Urinary bladder (tissue), 4 donors: ENCODE results near the gene TMEM63B. TPM values are rescaled to one million over a fixed set of nuclear protein-coding genes. Genes with fewer than 3 reads are reported as not detected.
"Not testable (repeated sequence)": the region's sequence is repeated elsewhere in the genome, so short reads cannot be mapped to it uniquely, and the experiment has no call there.

Experiments
- DNase-seq: peaks from one replicate; pipeline ENCODE4 v3.0.0-alpha.2; 2015; ENCODE audit errors: extremely low spot score
- H3K27ac ChIP-seq: one replicate; pipeline ENCODE4 v1.5.1; 2013; ENCODE audit warnings: low read depth, mild to moderate bottlenecking, moderate library complexity
- H3K36me3 ChIP-seq: one replicate; pipeline ENCODE4 v1.6.1; 2013; ENCODE audit warnings: mild to moderate bottlenecking, moderate library complexity; ENCODE audit not compliant: insufficient read depth
- H3K4me1 ChIP-seq: one replicate; pipeline ENCODE4 v1.6.1; 2013; ENCODE audit warnings: mild to moderate bottlenecking, moderate library complexity; ENCODE audit not compliant: insufficient read depth
- H3K4me3 ChIP-seq: one replicate; pipeline ENCODE4 v1.5.1; 2013; ENCODE audit warnings: low read depth, low read length
- WGBS: extraction: QIAGEN DNeasy Blood & Tissue Kit; methylation state at CpG from one replicate; pipeline ENCODE4 v1.1.7; 2013; 5-methylcytosine and 5-hydroxymethylcytosine counted together
- polyA plus RNA-seq: library from polyadenylated mRNA; stranded (reverse); fragments of 200-250 nt; gene quantifications from one replicate; pipeline ENCODE4 v1.2.3, GENCODE V29; 2013
- total RNA-seq: library from RNA; depleted of rRNA; stranded (reverse); fragments of >200 nt; gene quantifications from one replicate; pipeline ENCODE4 v1.2.3, GENCODE V29; 2014
- donor health status: healthy with polysubstance abuse.
- donor health status: healthy.

The TMEM63B gene
- total and polyA plus RNA-seq, 2 donors, result 12.4 to 20.0 TPM

- Histone ChIP-seq H3K36me3 (peaks cover 2% of the 10 kb centered on the region), H3K4me3 (no peak overlapping the region), H3K4me1 (no peaks in the 10 kb centered on the region), H3K27ac (no peak overlapping the region)
- 86% methylated on average over 12 of the region's 12 CpGs for WGBS
- DNase-seq, result no peak
Measured at GRCh38 chr6:44133981-44134711, 6.8 kb downstream of the TMEM63B start.

- WGBS, result 78% methylated on average over 10 of the region's 10 CpGs
- Histone ChIP-seq H3K4me1 (no peaks in the 10 kb centered on the region), H3K36me3 (peaks cover 2% of the 10 kb centered on the region), H3K4me3 (no peak overlapping the region), H3K27ac (no peak overlapping the region)
- no peak for DNase-seq
Measured at GRCh38 chr6:44135173-44135758, 7.9 kb downstream of the TMEM63B start.

GRCh38 chr6:44135875-44136274 is 8.5 kb downstream of the TMEM63B start:
- WGBS, result 88% methylated on average over 7 of the region's 7 CpGs
- DNase-seq, result no peak
- Histone ChIP-seq H3K36me3 (peaks cover 4% of the 10 kb centered on the region), H3K4me1 (no peaks in the 10 kb centered on the region), H3K27ac (no peak overlapping the region), H3K4me3 (no peak overlapping the region)

- Histone ChIP-seq H3K4me3 (no peak overlapping the region), H3K36me3 (peaks cover 4% of the 10 kb centered on the region), H3K4me1 (no peaks in the 10 kb centered on the region), H3K27ac (no peak overlapping the region)
- WGBS, result 60% methylated on average over 6 of the region's 6 CpGs
- no peak for DNase-seq
Measured at GRCh38 chr6:44138717-44139350, 11.5 kb downstream of the TMEM63B start.

- Histone ChIP-seq H3K27ac (no peak overlapping the region), H3K4me3 (no peak overlapping the region), H3K4me1 (no peaks in the 10 kb centered on the region), H3K36me3 (peaks cover 4% of the 10 kb centered on the region)
- 90% methylated on average over 10 of the region's 10 CpGs for WGBS
- DNase-seq, result no peak
Measured at GRCh38 chr6:44139351-44139743, 12.0 kb downstream of the TMEM63B start.

- peaks cover 2% of the 10 kb centered on the region for H3K36me3 ChIP-seq
- WGBS, result 100% methylated on average over 1 of the region's 1 CpG
- no peak overlapping the region for H3K27ac ChIP-seq
- no peak for DNase-seq
- H3K4me3 ChIP-seq, result no peak overlapping the region
- H3K4me1 ChIP-seq, result no peaks in the 10 kb centered on the region
Measured at GRCh38 chr6:44142835-44143234, 15.5 kb downstream of the TMEM63B start.

- Histone ChIP-seq H3K27ac (no peak overlapping the region), H3K4me1 (no peaks in the 10 kb centered on the region), H3K36me3 (peaks cover 2% of the 10 kb centered on the region), H3K4me3 (no peak overlapping the region)
- WGBS, result 98% methylated on average over 1 of the region's 1 CpG
- no peak for DNase-seq
Measured at GRCh38 chr6:44143731-44144130, 16.4 kb downstream of the TMEM63B start.

- not testable (repeated sequence) for H3K4me1 ChIP-seq, DNase-seq, H3K27ac ChIP-seq, H3K36me3 ChIP-seq, H3K4me3 ChIP-seq
- 82% methylated on average over 3 of the region's 3 CpGs for WGBS
Measured at GRCh38 chr6:44144536-44144935, 17.2 kb downstream of the TMEM63B start.

- Histone ChIP-seq H3K27ac (no peak overlapping the region), H3K4me1 (no peaks in the 10 kb centered on the region), H3K36me3 (no peaks in the 10 kb centered on the region), H3K4me3 (no peak overlapping the region)
- no peak for DNase-seq
Measured at GRCh38 chr6:44145839-44146238, 18.5 kb downstream of the TMEM63B start.

GRCh38 chr6:44146685-44147084 is 19.3 kb downstream of the TMEM63B start:
- DNase-seq, result no peak
- no peaks in the 10 kb centered on the region for H3K4me1 ChIP-seq
- 87% methylated on average over 10 of the region's 10 CpGs for WGBS
- no peaks in the 10 kb centered on the region for H3K36me3 ChIP-seq
- H3K4me3 ChIP-seq, result no peak overlapping the region
- no peak overlapping the region for H3K27ac ChIP-seq

- no peak overlapping the region for H3K4me3 ChIP-seq
- H3K36me3 ChIP-seq, result no peaks in the 10 kb centered on the region
- H3K27ac ChIP-seq, result no peak overlapping the region
- no peaks in the 10 kb centered on the region for H3K4me1 ChIP-seq
- WGBS, result 92% methylated on average over 7 of the region's 7 CpGs
- DNase-seq, result no peak
Measured at GRCh38 chr6:44147256-44147655, 19.9 kb downstream of the TMEM63B start.

GRCh38 chr6:44148306-44148705 is 21.0 kb downstream of the TMEM63B start:
- 88% methylated on average over 9 of the region's 9 CpGs for WGBS
- Histone ChIP-seq H3K27ac (no peak overlapping the region), H3K4me1 (no peaks in the 10 kb centered on the region), H3K4me3 (no peak overlapping the region), H3K36me3 (peaks cover 3% of the 10 kb centered on the region)
- no peak for DNase-seq

- Histone ChIP-seq H3K4me3 (no peak overlapping the region), H3K27ac (no peak overlapping the region), H3K4me1 (no peaks in the 10 kb centered on the region), H3K36me3 (peaks cover 3% of the 10 kb centered on the region)
- 87% methylated on average over 7 of the region's 7 CpGs for WGBS
- DNase-seq, result no peak
Measured at GRCh38 chr6:44149369-44150012, 22.1 kb downstream of the TMEM63B start.
